ENCODE measurements around the gene PCDHGA10.
"Not testable (repeated sequence)": the region's sequence is repeated elsewhere in the genome, so short reads cannot be mapped to it uniquely, and the experiment has no call there.

The PCDHGA10 gene

DNA sequence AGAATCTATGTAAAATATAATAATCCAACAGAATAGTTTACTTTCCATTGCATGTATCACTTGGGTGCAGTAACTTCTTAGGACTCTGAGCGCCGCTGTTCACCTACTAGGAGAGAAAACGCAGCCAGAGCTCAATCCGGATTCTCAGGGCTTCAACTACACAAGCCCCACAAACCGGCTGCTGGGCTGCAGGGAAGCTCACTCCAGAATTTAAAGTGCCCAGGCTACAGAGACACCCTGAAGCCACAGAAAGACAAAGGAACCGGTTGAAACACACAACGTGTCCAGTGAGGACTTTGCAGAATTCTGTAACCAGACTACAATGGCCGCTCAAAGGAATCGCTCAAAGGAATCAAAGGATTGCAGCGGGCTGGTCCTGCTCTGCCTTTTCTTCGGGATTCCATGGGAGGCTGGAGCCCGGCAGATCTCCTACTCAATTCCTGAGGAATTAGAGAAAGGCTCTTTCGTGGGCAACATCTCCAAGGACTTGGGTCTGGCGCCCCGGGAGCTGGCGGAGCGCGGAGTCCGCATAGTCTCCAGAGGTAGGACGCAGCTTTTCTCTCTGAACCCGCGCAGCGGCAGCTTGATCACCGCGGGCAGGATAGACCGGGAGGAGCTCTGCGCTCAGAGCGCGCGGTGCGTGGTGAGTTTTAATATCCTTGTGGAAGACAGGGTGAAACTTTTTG lies at the start of gene PCDHGA10:
TSS of gene PCDHGA10 (plus strand) at position 134 of the 686 bp plus-strand sequence. CDS start at position 323, 189 bp downstream.
- peak within 1 kb of the TSS; percentile 69 for H3K4me3 ChIP-seq (ENCODE audit: low read depth, low read length)
- peaks cover 18% of the 10 kb centered on the region for H3K27me3 ChIP-seq (ENCODE audit: control insufficient read depth, insufficient read depth, low read length)
- H3K9me3 ChIP-seq (ENCODE audit: control insufficient read depth, insufficient read depth, low read depth, low read length), result peaks cover 25% of the 10 kb centered on the region
- no peaks in the 10 kb centered on the region for H3K36me3 ChIP-seq (ENCODE audit: control insufficient read depth, insufficient read depth, low read length)
- H3K9ac ChIP-seq (ENCODE audit: low read length), result peak within 1 kb of the TSS; percentile 52
- H3K4me1 ChIP-seq (ENCODE audit: control insufficient read depth, insufficient read depth, low read length), result no peaks in the 10 kb centered on the region
- H3K27ac ChIP-seq (ENCODE audit: low read depth, low read length), result no peak within 1 kb of the TSS

DNA sequence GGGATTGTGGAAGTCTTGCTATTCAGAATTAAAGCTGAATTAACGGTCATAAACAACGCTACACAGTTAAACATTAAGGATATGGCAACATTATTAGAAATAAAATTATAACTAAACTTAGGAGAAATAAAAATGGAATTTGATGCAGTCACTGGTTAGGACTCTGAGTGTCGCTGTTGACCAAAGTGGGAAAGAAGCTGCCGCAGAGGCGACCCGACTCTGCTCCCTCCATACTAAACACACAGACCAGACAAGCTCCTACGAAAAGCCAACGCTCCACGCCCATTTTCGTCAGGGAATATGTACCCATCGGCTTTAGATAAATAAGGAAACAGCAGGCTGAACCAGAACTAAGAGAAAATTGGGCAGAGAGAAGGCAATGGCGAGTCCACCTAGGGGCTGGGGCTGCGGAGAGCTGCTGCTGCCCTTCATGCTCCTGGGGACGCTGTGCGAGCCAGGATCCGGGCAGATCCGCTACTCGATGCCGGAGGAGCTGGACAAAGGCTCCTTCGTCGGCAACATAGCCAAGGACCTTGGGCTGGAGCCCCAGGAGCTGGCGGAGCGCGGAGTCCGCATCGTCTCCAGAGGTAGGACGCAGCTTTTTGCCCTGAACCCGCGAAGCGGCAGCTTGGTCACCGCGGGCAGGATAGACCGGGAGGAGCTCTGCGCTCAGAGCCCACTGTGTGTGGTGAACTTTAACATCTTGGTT lies 48.7 kb upstream of the PCDHGA10 start, which contains the start of gene PCDHGA5:
TSS of gene PCDHGA5 (plus strand) at position 211 of the 709 bp plus-strand sequence. CDS start at position 380, 169 bp downstream.
- no peak within 1 kb of the TSS for H3K9ac ChIP-seq (ENCODE audit: low read length)
- H3K4me1 ChIP-seq (ENCODE audit: control insufficient read depth, insufficient read depth, low read length), result no peaks in the 10 kb centered on the region

DNA sequence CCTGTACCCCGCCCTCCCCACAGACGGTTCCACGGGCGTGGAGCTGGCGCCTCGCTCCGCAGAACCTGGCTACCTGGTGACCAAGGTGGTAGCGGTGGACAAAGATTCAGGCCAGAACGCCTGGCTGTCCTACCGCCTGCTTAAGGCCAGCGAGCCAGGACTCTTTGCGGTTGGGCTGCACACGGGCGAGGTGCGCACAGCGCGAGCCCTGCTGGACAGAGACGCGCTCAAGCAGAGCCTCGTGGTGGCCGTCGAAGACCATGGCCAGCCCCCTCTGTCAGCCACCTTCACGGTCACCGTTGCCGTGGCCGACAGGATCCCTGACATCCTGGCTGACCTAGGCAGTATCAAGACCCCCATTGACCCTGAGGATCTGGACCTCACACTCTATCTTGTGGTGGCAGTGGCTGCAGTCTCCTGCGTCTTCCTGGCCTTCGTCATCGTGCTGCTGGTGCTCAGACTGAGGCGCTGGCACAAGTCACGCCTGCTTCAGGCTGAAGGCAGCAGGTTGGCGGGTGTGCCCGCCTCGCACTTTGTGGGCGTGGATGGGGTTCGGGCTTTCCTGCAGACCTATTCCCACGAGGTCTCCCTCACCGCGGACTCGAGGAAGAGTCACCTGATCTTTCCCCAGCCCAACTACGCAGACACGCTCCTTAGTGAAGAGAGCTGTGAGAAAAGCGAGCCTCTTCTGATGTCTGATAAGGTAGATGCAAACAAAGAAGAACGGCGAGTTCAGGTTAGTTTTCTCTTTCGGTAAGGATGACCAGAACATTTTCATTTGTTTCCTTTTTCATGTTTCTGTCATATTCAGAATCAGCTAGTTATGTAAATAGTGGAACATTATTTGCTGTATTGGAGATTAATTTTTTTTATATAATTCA lies 46.5 kb upstream of the PCDHGA10 start:
- no peaks in the 10 kb centered on the region; the same call in 1 of the 2 replicates for H3K36me3 ChIP-seq (ENCODE audit: control insufficient read depth, insufficient read depth, low read length)
- H3K9ac ChIP-seq (ENCODE audit: low read length), result no peak overlapping the region
- no peaks in the 10 kb centered on the region for H3K4me1 ChIP-seq (ENCODE audit: control insufficient read depth, insufficient read depth, low read length)
- H3K27me3 ChIP-seq (ENCODE audit: control insufficient read depth, insufficient read depth, low read length), result no peaks in the 10 kb centered on the region
- no peak overlapping the region for H3K4me3 ChIP-seq (ENCODE audit: low read depth, low read length)
- no peak overlapping the region for H3K27ac ChIP-seq (ENCODE audit: low read depth, low read length)
- H3K9me3 ChIP-seq (ENCODE audit: control insufficient read depth, insufficient read depth, low read depth, low read length), result peaks cover 61% of the 10 kb centered on the region

More for the DNA sequence above, 48.7 kb upstream of the PCDHGA10 start, which contains the start of gene PCDHGA5:
- no peak within 1 kb of the TSS for H3K27ac ChIP-seq (ENCODE audit: low read depth, low read length)
- H3K9me3 ChIP-seq (ENCODE audit: control insufficient read depth, insufficient read depth, low read depth, low read length), result peaks cover 57% of the 10 kb centered on the region
- H3K36me3 ChIP-seq (ENCODE audit: control insufficient read depth, insufficient read depth, low read length), result no peaks in the 10 kb centered on the region; the same call in 1 of the 2 replicates
- H3K27me3 ChIP-seq (ENCODE audit: control insufficient read depth, insufficient read depth, low read length), result no peaks in the 10 kb centered on the region
- H3K4me3 ChIP-seq (ENCODE audit: low read depth, low read length), result peak within 1 kb of the TSS; percentile 5; the same call in 1 of the 2 replicates

DNA sequence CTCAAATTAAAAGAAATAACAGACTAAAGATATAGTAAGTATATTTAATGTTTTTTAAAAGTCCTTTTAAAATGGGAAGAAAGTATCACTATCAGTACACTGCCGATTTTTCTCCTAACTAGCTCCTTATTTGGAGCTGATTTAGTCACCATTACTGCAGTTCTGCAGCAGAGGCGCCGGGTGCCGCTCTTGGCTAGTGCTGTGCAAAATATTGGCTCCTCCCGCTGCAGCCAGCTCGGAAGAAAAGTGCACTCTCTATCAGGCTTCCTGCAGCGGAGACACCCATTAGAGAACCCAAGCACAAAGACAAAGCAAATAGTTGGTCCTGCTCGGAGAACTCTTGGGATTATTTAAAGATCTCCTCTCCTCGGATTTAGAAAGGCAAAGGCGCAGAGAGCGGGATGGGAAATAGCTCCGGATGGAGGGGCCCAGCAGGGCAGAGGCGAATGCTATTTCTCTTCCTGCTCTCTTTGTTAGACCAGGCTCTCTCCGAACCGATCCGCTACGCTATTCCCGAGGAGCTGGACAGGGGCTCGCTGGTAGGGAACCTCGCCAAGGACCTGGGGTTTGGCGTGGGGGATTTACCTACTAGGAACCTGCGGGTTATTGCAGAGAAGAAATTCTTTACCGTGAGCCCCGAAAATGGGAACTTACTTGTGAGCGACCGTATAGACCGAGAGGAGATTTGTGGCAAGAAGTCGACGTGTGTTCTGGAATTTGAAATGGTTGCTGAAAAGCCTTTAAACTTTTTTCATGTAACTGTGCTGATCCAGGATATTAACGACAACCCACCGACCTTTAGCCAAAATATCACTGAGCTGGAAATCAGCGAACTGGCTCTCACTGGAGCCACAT lies 42.6 kb upstream of the PCDHGA10 start, which contains the start of gene PCDHGB3:
TSS of gene PCDHGB3 (plus strand) at position 249 of the 855 bp plus-strand sequence. CDS start at position 402, 153 bp downstream.
- Histone ChIP-seq H3K27me3 (ENCODE audit: control insufficient read depth, insufficient read depth, low read length) (no peaks in the 10 kb centered on the region), H3K27ac (ENCODE audit: low read depth, low read length) (no peak within 1 kb of the TSS), H3K4me1 (ENCODE audit: control insufficient read depth, insufficient read depth, low read length) (no peaks in the 10 kb centered on the region), H3K36me3 (ENCODE audit: control insufficient read depth, insufficient read depth, low read length) (no peaks in the 10 kb centered on the region; the same call in 1 of the 2 replicates), H3K9ac (ENCODE audit: low read length) (no peak within 1 kb of the TSS), H3K9me3 (ENCODE audit: control insufficient read depth, insufficient read depth, low read depth, low read length) (peaks cover 57% of the 10 kb centered on the region), H3K4me3 (ENCODE audit: low read depth, low read length) (peak within 1 kb of the TSS; percentile 21)

DNA sequence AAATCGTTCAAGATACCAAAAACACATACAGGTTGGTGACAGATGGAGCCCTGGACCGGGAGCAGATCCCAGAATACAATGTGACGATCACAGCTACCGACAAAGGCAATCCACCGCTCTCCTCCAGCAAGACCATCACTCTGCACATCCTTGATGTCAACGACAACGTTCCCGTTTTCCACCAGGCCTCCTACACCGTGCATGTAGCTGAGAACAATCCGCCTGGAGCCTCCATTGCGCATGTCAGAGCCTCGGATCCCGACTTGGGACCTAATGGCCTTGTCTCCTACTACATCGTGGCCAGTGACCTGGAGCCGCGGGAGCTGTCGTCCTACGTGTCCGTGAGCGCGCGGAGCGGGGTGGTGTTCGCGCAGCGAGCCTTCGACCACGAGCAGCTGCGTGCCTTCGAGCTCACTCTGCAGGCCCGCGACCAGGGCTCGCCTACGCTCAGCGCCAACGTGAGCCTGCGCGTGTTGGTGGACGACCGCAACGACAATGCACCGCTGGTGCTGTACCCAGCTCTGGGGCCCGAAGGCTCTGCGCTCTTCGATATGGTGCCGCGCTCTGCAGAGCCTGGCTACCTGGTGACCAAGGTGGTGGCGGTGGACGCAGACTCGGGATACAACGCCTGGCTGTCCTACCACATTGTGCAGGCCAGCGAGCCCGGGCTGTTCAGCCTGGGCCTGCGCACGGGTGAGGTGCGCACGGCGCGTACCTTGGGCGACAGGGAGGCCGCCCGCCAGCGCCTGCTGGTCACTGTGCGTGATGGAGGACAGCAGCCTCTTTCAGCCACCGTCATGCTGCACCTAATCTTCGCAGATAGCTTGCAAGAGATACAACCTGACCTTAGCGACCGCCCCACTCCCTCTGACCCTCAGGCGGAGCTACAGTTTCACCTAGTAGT lies 41.0 kb upstream of the PCDHGA10 start:
- Histone ChIP-seq H3K27ac (ENCODE audit: low read depth, low read length) (no peak overlapping the region), H3K9ac (ENCODE audit: low read length) (no peak overlapping the region), H3K27me3 (ENCODE audit: control insufficient read depth, insufficient read depth, low read length) (no peaks in the 10 kb centered on the region), H3K9me3 (ENCODE audit: control insufficient read depth, insufficient read depth, low read depth, low read length) (peaks cover 55% of the 10 kb centered on the region), H3K36me3 (ENCODE audit: control insufficient read depth, insufficient read depth, low read length) (no peaks in the 10 kb centered on the region), H3K4me1 (ENCODE audit: control insufficient read depth, insufficient read depth, low read length) (no peaks in the 10 kb centered on the region), H3K4me3 (ENCODE audit: low read depth, low read length) (no peak overlapping the region)

DNA sequence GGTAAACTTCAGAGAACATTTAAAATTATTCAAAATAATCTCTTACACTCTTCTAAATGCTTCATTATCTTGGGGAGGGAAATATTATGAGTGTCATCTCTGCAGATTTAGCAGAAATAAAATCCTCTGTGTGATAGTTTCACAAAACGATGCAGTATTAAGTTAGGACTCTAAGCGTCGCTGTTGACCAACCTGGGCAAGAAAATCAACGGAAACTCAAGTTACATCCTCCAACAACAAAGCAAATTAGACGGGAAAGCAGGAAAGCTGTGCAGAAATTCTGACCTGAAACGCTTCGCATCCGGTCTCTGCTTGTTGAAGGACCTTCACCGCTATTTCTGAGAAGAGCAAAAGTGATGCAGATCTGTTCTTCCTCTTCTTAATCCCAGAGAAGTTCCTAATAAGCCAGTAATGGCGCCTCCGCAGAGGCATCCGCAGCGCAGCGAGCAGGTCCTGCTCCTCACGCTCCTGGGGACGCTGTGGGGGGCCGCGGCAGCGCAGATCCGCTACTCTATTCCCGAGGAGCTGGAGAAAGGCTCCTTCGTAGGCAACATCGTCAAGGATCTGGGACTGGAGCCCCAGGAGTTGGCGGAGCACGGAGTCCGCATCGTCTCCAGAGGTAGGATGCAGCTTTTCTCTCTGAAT lies 39.0 kb upstream of the PCDHGA10 start, which contains the start of gene PCDHGA6:
TSS of gene PCDHGA6 (plus strand) at position 219 of the 645 bp plus-strand sequence. CDS start at position 412, 193 bp downstream.
- Histone ChIP-seq H3K4me1 (ENCODE audit: control insufficient read depth, insufficient read depth, low read length) (no peaks in the 10 kb centered on the region), H3K4me3 (ENCODE audit: low read depth, low read length) (peak within 1 kb of the TSS; percentile 18; the same call in 1 of the 2 replicates), H3K9ac (ENCODE audit: low read length) (no peak within 1 kb of the TSS), H3K27ac (ENCODE audit: low read depth, low read length) (no peak within 1 kb of the TSS), H3K36me3 (ENCODE audit: control insufficient read depth, insufficient read depth, low read length) (no peaks in the 10 kb centered on the region), H3K27me3 (ENCODE audit: control insufficient read depth, insufficient read depth, low read length) (no peaks in the 10 kb centered on the region), H3K9me3 (ENCODE audit: control insufficient read depth, insufficient read depth, low read depth, low read length) (peaks cover 57% of the 10 kb centered on the region)

DNA sequence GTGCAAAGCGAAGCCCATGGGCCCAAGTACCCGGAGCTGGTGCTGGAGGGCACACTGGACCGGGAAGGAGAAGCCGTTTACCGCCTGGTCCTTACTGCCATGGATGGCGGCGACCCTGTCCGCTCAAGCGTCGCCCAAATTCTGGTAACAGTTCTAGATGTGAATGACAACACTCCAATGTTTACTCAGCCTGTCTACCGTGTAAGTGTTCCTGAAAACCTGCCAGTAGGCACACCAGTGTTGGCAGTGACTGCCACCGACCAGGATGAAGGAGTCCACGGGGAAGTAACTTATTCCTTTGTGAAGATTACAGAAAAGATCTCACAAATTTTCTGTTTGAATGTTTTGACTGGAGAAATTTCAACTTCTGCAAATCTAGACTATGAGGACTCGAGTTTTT lies 38.2 kb upstream of the PCDHGA10 start:
- no peak overlapping the region for H3K4me3 ChIP-seq (ENCODE audit: low read depth, low read length)
- no peak overlapping the region for H3K9ac ChIP-seq (ENCODE audit: low read length)
- no peak overlapping the region for H3K27ac ChIP-seq (ENCODE audit: low read depth, low read length)
- no peaks in the 10 kb centered on the region for H3K27me3 ChIP-seq (ENCODE audit: control insufficient read depth, insufficient read depth, low read length)
- H3K36me3 ChIP-seq (ENCODE audit: control insufficient read depth, insufficient read depth, low read length), result no peaks in the 10 kb centered on the region
- H3K9me3 ChIP-seq (ENCODE audit: control insufficient read depth, insufficient read depth, low read depth, low read length), result peaks cover 55% of the 10 kb centered on the region
- H3K4me1 ChIP-seq (ENCODE audit: control insufficient read depth, insufficient read depth, low read length), result no peaks in the 10 kb centered on the region

DNA sequence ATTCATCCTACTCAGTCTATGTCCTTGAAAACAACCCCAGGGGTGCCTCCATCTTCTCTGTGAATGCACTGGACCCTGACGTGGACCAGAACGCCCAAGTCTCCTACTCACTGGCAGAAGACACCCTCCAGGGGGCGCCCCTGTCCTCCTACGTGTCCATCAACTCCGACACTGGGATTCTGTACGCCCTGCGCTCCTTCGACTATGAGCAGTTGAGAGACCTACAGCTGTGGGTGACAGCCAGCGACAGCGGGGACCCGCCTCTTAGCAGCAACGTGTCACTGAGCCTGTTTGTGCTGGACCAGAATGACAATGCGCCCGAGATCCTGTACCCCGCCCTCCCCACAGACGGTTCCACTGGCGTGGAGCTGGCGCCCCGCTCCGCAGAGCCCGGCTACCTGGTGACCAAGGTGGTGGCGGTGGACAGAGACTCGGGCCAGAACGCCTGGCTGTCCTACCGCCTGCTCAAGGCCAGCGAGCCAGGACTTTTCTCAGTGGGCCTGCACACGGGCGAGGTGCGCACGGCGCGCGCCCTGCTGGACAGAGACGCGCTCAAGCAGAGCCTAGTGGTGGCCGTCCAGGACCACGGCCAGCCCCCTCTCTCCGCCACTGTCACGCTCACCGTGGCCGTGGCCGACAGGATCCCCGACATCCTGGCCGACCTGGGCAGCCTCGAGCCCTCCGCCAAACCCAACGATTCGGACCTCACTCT lies 37.2 kb upstream of the PCDHGA10 start:
- not testable (repeated sequence) for H3K9ac ChIP-seq (ENCODE audit: low read length); H3K27ac ChIP-seq (ENCODE audit: low read depth, low read length); H3K36me3 ChIP-seq (ENCODE audit: control insufficient read depth, insufficient read depth, low read length); H3K4me3 ChIP-seq (ENCODE audit: low read depth, low read length); H3K27me3 ChIP-seq (ENCODE audit: control insufficient read depth, insufficient read depth, low read length); H3K4me1 ChIP-seq (ENCODE audit: control insufficient read depth, insufficient read depth, low read length)
- H3K9me3 ChIP-seq (ENCODE audit: control insufficient read depth, insufficient read depth, low read depth, low read length), result peaks cover 50% of the 10 kb centered on the region

Measured in HUES6 (cell line).